Activated CD4-positive, CD25-positive, alpha-beta regulatory T cell treated with anti-CD3 and anti-CD28 coated beads, Interleukin-2, amount 50 U/mL, for 16 hours (primary cell): Measurements from ENCODE around the gene PIGR.

Experiments
- DNase-seq: peaks from one replicate; pipeline ENCODE4 v3.0.0-alpha.2; 2020; ENCODE audit warnings: low read depth, low spot score

Gene PIGR

DNA sequence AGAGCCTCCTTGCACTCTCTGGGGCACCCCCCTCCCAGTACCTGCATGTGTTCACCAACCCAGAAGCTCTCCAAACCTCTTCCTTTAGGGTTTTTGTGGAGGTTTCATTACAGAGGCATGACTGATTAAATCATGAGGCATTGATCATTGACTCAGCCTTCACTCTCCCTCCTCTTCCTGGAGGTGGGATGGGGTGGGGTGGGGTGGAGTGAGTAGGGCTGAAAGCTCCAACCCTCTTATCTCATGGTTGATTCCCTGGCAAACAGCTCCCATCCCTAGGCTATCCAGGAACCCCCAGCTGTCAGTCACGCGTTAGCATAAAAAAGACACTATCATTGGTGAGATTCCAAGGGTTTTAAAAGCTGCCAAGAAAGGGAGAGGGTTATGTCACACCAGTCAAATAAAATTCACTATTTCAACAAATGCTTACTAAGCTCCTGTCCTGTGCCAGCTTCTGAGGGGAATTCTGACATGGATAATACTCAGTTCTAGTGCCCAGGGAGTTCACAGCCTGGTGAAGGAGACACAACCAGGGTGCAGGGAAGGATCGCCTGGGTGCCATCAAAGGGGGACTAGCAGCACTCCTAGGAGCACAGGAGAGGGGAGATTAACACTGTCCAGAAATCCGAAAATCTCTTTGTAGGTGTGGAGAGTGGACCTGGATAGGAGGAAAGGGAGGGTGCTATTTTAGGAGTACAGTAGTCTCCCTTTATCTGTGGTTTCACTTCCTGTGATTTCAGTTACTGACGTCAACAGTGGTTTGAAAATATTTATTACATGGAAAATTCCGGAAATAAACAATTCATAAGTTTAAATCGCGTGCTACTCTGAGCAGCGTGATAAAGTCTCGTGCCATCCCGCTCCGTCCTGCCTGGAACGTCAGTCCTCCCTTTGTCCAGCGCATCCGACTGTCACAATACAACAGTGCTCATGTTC is 55.9 kb downstream of the PIGR start:
- DNase-seq = no peak

DNA sequence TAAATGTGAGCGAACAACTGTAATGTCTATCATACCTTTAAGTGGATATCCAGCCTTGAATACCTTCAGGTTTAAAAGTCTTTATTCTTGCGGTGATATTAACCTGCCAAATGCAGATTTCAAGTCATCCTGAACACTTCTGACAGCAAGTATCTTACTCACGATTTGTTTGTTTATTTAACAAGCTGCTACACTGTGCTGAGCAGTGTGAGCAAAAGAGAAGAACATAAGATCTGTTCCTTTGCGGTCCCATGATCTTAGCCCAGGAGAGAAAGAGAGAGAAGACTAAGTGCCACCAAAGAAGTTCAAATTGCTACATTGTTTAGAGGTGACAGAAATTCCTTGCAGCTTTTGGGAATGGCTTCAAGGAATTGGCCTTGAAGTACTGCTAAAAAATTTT is 58.6 kb downstream of the PIGR start:
- no peak for DNase-seq

GRCh38 chr1:206886831-206887230 is 59.4 kb downstream of the PIGR start:
- DNase-seq = no peak

GRCh38 chr1:206885341-206886060 is 60.8 kb downstream of the PIGR start:
- DNase-seq = no peak

DNA sequence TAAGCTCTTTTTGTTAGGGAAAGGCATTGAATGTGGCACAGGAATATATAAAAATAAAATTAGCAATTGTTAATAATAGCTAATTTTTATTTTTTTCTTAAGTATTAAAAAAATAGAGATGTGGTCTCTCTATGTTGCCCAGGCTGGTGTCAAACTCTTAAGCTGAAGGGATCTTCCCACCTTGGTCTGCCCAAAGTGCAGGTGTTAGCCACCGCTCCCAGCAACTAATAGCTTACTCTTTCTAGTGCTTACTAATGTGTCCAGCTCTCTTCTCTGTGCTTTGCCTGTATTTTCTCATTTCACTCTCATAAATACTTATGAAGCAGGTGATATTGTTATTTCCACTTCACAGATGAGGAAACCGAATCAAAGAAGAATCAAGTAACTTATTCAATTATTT is 62.4 kb downstream of the PIGR start:
- DNase-seq = no peak

GRCh38 chr1:206883160-206883559 is 63.1 kb downstream of the PIGR start:
- no peak for DNase-seq

DNA sequence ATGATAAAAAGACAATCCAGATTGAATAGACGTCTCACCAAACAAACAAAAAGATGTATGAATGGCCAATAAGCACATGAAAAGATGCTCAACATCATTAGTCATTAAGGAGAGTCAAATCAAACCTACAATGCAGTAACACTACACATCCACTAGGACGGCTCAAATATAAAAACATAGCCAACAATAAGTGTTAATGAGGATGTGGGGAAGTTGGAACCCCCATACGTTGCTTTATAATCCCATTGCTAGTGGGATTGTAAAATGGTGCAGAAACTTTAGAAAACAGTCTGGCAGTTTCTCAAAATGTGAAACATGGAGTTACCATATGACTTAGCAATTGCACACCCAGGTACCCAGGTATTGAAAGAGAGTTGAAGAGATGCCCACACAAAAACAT is 63.7 kb downstream of the PIGR start:
- DNase-seq = no peak

- no peak for DNase-seq
Measured at GRCh38 chr1:206880314-206880713, 66.0 kb downstream of the PIGR start.
